ENCODE results near the gene SLC35A5.

DNA sequence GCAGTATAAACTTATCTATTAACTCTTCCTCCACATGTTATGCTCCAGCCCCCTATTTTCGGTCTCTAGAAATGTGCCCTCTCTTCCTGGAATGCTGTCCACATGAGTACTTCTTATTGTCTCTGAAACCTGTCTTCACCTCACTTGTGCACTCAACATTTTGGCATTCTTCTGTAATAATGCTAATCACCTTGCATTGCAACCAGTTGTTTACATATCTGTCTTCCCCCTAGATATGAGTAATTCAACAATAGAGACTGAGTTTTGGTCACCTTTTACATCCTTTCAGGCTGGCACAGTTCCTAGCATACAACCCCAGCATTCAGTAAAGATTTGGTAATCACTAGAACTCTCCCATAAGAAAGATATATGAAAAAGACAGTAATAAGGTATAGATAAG is 61.9 kb downstream of the SLC35A5 start:
- TF ChIP-seq, protein P1, sequence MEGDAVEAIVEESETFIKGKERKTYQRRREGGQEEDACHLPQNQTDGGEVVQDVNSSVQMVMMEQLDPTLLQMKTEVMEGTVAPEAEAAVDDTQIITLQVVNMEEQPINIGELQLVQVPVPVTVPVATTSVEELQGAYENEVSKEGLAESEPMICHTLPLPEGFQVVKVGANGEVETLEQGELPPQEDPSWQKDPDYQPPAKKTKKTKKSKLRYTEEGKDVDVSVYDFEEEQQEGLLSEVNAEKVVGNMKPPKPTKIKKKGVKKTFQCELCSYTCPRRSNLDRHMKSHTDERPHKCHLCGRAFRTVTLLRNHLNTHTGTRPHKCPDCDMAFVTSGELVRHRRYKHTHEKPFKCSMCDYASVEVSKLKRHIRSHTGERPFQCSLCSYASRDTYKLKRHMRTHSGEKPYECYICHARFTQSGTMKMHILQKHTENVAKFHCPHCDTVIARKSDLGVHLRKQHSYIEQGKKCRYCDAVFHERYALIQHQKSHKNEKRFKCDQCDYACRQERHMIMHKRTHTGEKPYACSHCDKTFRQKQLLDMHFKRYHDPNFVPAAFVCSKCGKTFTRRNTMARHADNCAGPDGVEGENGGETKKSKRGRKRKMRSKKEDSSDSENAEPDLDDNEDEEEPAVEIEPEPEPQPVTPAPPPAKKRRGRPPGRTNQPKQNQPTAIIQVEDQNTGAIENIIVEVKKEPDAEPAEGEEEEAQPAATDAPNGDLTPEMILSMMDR (IDR thresholded peaks at IDR 0.05), result no peak
- TF ChIP-seq POLR2AphosphoS5 (IDR thresholded peaks at IDR 0.05; ENCODE audit: low read depth, low read length) (no peak), TCF7L2 (IDR thresholded peaks at IDR 0.05; ENCODE audit: low read depth, low read length) (no peak)
- TF ChIP-seq, protein P2, sequence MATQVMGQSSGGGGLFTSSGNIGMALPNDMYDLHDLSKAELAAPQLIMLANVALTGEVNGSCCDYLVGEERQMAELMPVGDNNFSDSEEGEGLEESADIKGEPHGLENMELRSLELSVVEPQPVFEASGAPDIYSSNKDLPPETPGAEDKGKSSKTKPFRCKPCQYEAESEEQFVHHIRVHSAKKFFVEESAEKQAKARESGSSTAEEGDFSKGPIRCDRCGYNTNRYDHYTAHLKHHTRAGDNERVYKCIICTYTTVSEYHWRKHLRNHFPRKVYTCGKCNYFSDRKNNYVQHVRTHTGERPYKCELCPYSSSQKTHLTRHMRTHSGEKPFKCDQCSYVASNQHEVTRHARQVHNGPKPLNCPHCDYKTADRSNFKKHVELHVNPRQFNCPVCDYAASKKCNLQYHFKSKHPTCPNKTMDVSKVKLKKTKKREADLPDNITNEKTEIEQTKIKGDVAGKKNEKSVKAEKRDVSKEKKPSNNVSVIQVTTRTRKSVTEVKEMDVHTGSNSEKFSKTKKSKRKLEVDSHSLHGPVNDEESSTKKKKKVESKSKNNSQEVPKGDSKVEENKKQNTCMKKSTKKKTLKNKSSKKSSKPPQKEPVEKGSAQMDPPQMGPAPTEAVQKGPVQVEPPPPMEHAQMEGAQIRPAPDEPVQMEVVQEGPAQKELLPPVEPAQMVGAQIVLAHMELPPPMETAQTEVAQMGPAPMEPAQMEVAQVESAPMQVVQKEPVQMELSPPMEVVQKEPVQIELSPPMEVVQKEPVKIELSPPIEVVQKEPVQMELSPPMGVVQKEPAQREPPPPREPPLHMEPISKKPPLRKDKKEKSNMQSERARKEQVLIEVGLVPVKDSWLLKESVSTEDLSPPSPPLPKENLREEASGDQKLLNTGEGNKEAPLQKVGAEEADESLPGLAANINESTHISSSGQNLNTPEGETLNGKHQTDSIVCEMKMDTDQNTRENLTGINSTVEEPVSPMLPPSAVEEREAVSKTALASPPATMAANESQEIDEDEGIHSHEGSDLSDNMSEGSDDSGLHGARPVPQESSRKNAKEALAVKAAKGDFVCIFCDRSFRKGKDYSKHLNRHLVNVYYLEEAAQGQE (IDR thresholded peaks at IDR 0.05; ENCODE audit: insufficient read depth in 1 of 2, low read depth in 2 of 2, low read length in 1 of 2), result no peak
